ENCODE results near the gene MCRIP1. TPM values are rescaled to one million over a fixed set of nuclear protein-coding genes. Genes with fewer than 3 reads are reported as not detected.

MCRIP1 gene
- total RNA-seq, 4 donors from 2014 or later = 83.5 to 146 (median 114) TPM

DNA sequence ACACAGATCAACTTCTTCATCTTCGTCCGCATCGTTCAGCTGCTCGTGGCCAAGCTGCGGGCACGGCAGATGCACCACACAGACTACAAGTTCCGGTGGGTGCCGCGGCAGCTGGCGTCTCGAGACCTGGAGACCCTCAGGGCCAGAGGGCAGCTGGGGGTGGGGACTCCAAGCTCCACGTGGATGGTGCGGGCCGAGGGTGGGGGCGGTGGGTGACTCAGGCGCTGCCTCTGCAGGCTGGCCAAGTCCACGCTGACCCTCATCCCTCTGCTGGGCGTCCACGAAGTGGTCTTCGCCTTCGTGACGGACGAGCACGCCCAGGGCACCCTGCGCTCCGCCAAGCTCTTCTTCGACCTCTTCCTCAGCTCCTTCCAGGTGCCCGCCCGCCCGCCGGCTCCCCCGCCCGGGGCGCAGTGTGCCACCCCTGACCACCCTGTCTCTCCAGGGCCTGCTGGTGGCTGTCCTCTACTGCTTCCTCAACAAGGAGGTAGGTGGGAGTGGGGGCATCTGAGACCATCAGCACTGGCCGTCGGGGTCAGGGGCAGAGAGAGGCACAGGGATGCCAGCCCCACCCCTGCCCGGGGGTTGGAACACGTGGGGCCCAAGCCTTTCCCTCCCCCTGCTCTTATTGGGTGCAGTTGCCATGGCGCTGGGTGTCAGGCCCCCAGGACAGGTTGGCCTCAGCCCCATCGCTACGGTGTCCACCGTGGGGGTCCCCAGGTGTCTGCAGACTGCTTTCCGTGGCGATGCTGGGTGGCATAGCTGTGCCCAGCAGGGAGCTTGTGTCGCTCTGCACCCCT lies 20.3 kb downstream of the MCRIP1 start:
- no peaks in the 10 kb centered on the region for H3K4me1 ChIP-seq
- no peaks in the 10 kb centered on the region for H3K36me3 ChIP-seq
- H3K27me3 ChIP-seq = peaks cover 0 to 95% (median 11%) of the 10 kb centered on the region in 4 donors
- no peak overlapping the region for H3K4me3 ChIP-seq
- H3K27ac ChIP-seq (replicated peaks in 1 of 4) = no peak overlapping the region
- DNase-seq (ENCODE audit: extremely low spot score) = no peak
- no peaks in the 10 kb centered on the region for H3K9me3 ChIP-seq
- 84% methylated on average over 29 of the region's 45 CpGs for WGBS
- intact Hi-C loops (cut with DNase I) = no loop called here
- TF ChIP-seq POLR2AphosphoS5 (IDR thresholded peaks at IDR 0.05) = no peak
- TF ChIP-seq POLR2A (IDR thresholded peaks at IDR 0.05; ENCODE audit: low read depth) = no peak
- TF ChIP-seq, protein P1, sequence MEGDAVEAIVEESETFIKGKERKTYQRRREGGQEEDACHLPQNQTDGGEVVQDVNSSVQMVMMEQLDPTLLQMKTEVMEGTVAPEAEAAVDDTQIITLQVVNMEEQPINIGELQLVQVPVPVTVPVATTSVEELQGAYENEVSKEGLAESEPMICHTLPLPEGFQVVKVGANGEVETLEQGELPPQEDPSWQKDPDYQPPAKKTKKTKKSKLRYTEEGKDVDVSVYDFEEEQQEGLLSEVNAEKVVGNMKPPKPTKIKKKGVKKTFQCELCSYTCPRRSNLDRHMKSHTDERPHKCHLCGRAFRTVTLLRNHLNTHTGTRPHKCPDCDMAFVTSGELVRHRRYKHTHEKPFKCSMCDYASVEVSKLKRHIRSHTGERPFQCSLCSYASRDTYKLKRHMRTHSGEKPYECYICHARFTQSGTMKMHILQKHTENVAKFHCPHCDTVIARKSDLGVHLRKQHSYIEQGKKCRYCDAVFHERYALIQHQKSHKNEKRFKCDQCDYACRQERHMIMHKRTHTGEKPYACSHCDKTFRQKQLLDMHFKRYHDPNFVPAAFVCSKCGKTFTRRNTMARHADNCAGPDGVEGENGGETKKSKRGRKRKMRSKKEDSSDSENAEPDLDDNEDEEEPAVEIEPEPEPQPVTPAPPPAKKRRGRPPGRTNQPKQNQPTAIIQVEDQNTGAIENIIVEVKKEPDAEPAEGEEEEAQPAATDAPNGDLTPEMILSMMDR (IDR thresholded peaks at IDR 0.05) = no peak
- TF ChIP-seq EP300 (IDR thresholded peaks at IDR 0.05) = no peak

DNA sequence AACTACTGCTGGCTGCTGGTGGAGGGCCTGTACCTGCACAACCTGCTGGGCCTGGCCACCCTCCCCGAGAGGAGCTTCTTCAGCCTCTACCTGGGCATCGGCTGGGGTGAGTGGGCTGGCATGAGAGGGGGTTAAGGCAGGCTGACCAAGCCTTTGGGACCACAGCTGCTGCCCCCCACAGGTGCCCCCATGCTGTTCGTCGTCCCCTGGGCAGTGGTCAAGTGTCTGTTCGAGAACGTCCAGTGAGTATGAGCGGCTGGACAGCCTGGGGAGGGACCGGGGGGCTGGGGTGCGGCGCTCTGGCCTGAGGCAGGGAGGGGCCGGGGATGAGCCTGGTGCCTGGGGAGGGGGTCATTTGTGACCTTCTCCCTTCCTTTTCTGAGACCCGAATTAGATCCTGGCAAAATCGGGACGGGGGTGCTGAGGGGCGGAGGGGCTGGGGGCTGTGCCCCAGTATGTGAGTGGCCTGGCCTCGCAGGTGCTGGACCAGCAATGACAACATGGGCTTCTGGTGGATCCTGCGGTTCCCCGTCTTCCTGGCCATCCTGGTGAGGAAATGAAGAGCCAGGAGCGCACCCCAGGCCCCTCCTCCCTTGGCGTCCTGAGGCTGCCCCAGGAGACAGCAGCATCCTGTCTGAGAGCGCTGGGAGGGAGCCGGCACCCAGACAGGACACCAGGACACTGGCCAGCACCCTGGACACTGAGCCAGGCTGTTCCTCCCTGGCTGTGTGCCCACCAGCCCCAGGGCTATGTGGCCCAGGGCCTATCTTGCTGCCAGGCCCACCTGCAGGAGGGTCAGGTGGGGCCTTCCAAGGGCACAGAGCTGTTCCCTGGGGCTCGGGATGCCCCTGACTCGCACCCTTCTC lies 21.2 kb downstream of the MCRIP1 start:
- Histone ChIP-seq H3K27ac (replicated peaks in 1 of 4) (no peak overlapping the region), H3K4me3 (no peak overlapping the region), H3K9me3 (no peaks in the 10 kb centered on the region), H3K36me3 (no peaks in the 10 kb centered on the region), H3K4me1 (no peaks in the 10 kb centered on the region), H3K27me3 (peaks cover 0 to 95% (median 11%) of the 10 kb centered on the region in 4 donors)
- WGBS = 81% methylated on average over 13 of the region's 24 CpGs
- TF ChIP-seq, protein P1 (IDR thresholded peaks at IDR 0.05) = no peak
- TF ChIP-seq POLR2A (IDR thresholded peaks at IDR 0.05; ENCODE audit: low read depth) (no peak), EP300 (IDR thresholded peaks at IDR 0.05) (no peak), POLR2AphosphoS5 (IDR thresholded peaks at IDR 0.05) (no peak)
- intact Hi-C loops (cut with DNase I) = no loop called here
- no peak for DNase-seq (ENCODE audit: extremely low spot score)

- no peak overlapping the region for H3K27ac ChIP-seq (replicated peaks in 1 of 4)
- peaks cover 0 to 95% (median 12%) of the 10 kb centered on the region in 4 donors for H3K27me3 ChIP-seq
- no peak for DNase-seq (ENCODE audit: extremely low spot score)
- intact Hi-C loops (cut with DNase I) = no loop called here
- TF ChIP-seq, protein P1 (IDR thresholded peaks at IDR 0.05) = no peak
- no peak for TF ChIP-seq POLR2A (IDR thresholded peaks at IDR 0.05; ENCODE audit: low read depth)
- TF ChIP-seq EP300 (IDR thresholded peaks at IDR 0.05) = no peak
- TF ChIP-seq POLR2AphosphoS5 (IDR thresholded peaks at IDR 0.05) = no peak
- no peak overlapping the region for H3K4me3 ChIP-seq
- no peaks in the 10 kb centered on the region for H3K9me3 ChIP-seq
- H3K4me1 ChIP-seq = no peaks in the 10 kb centered on the region
- 85% methylated on average over 13 of the region's 42 CpGs for WGBS
- H3K36me3 ChIP-seq = no peaks in the 10 kb centered on the region
Observed at GRCh38 chr17:81810892-81811704, 22.0 kb downstream of the MCRIP1 start.

DNA sequence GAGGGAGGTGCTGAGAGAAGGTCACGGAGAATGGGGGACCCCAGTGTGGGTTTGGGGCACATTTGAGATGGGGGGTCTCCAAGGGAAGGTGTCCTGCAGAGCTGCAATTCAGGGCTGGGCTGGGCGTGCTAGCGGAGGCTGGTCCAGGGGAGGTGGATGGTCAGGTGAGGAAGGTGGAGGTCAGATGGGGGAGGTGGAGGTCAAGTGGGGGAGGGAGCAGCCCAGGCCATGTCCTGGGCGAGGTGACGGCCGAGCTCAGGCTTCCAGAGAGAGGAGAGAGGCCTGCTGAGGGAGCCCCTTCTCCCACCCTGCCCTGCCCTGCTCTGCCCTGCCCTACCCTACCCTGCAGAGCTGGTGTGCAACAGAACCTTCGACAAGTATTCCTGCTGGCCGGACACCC lies 22.6 kb downstream of the MCRIP1 start:
- H3K4me3 ChIP-seq = no peak overlapping the region
- no peaks in the 10 kb centered on the region for H3K4me1 ChIP-seq
- TF ChIP-seq EP300 (IDR thresholded peaks at IDR 0.05) = no peak
- no peaks in the 10 kb centered on the region for H3K36me3 ChIP-seq
- H3K9me3 ChIP-seq = no peaks in the 10 kb centered on the region
- DNase-seq (ENCODE audit: extremely low spot score) = no peak
- no peak overlapping the region for H3K27ac ChIP-seq (replicated peaks in 1 of 4)
- 75% methylated on average over 6 of the region's 8 CpGs for WGBS
- peaks cover 0 to 95% (median 15%) of the 10 kb centered on the region in 4 donors for H3K27me3 ChIP-seq
- intact Hi-C loops (cut with DNase I) = no loop called here

Data from esophagus muscularis mucosa (tissue), 4 donors.